Endothelial cell of umbilical vein (primary cell): ENCODE results near the gene IDH3A. TPM values are rescaled to one million over a fixed set of nuclear protein-coding genes. Genes with fewer than 3 reads are reported as not detected.

Source experiments
- BruUV-seq: library from RNA; stranded (reverse); fragments of 400-500 nt; replicated peaks from 2 replicates; lab custom pipeline; 2021; lab: Mats Ljungman, UMichigan
- CTCF ChIA-PET: fragments of 300-600, 350-600 bp; sonication (Branson Sonifier 250); formaldehyde crosslinking; loops from one replicate; lab custom pipeline; 2021; ENCODE audit warnings: antibody characterized with exemption, inconsistent platforms; lab: Charles Lee
- POLR2A ChIA-PET: fragments of 300-600, 350-600 bp; sonication (Branson Sonifier 250); formaldehyde crosslinking; loops from one replicate; lab custom pipeline; 2021; ENCODE audit warnings: antibody characterized with exemption, inconsistent platforms; lab: Charles Lee
- DNase-seq: peaks from one replicate; pipeline ENCODE4 v3.0.0-alpha.2; 2011; ENCODE audit warnings: low read depth, low spot score
- FAIRE-seq: peaks from 2 replicates; lab custom pipeline; 2011; peaks lifted over from hg19 to GRCh38; lab: Jason Lieb, UNC
- H2AFZ ChIP-seq: 2 replicates; pipeline ENCODE4 v1.6.0; 2012; ENCODE audit warnings: low read depth, low read length, control low read depth, inconsistent platforms
- H3K27ac ChIP-seq: 2 replicates; pipeline ENCODE4 v1.5.1; 2011; ENCODE audit warnings: low read depth, mild to moderate bottlenecking, control low read depth, low read length, moderate library complexity; ENCODE audit not compliant: insufficient read depth
- H3K27me3 ChIP-seq, 2 experiments: 2 replicates each; pipeline versions ENCODE4 v1.6.0 to v1.6.1; 2011; ENCODE audit warnings: low read length in 2 of 2, mixed read lengths in 1 of 2; ENCODE audit not compliant: control insufficient read depth in 2 of 2, insufficient read depth in 2 of 2
- H3K36me3 ChIP-seq, 2 experiments: 2 replicates in 1 of 2; 3 replicates in 1 of 2; pipeline ENCODE4 v1.5.1; 2011; ENCODE audit warnings: low read length in 2 of 2, mild to moderate bottlenecking in 1 of 2, moderate library complexity in 1 of 2; ENCODE audit not compliant: control insufficient read depth in 2 of 2, insufficient read depth in 2 of 2; ENCODE audit errors: extremely low read depth in 1 of 2
- H3K4me1 ChIP-seq: 3 replicates; pipeline ENCODE4 v1.5.1; 2011; ENCODE audit warnings: mild to moderate bottlenecking, low read length; ENCODE audit not compliant: control insufficient read depth, insufficient read depth; ENCODE audit errors: extremely low read depth
- H3K4me2 ChIP-seq: 2 replicates; pipeline ENCODE4 v1.6.1; 2011; ENCODE audit warnings: low read length, control low read depth, mixed read lengths; ENCODE audit not compliant: insufficient read depth
- H3K4me3 ChIP-seq, 3 experiments: fragments of 200-600 bp in 1 of 3; sonication (generic), shearing (Covaris generic) in 1 of 3; replicated peaks in 1 of 3; 2 replicates each; pipeline ENCODE4 v1.5.1; 2011 to 2016; ENCODE audit warnings: control low read depth in 3 of 3, low read length in 3 of 3, mild to moderate bottlenecking in 2 of 3, inconsistent platforms in 1 of 3, low read depth in 1 of 3, moderate library complexity in 1 of 3; ENCODE audit not compliant: insufficient read depth in 1 of 3
- H3K79me2 ChIP-seq: 2 replicates; pipeline ENCODE4 v1.6.0; 2012; ENCODE audit warnings: low read length, inconsistent platforms; ENCODE audit not compliant: control insufficient read depth, insufficient read depth
- H3K9ac ChIP-seq: replicated peaks from 2 replicates; pipeline ENCODE3; 2011; ENCODE audit warnings: low read length, control low read depth; ENCODE audit not compliant: insufficient read depth; ENCODE audit errors: extremely low read depth
- H3K9me1 ChIP-seq: replicated peaks from 3 replicates; pipeline ENCODE4 v1.6.0; 2011; ENCODE audit warnings: mild to moderate bottlenecking, low read length; ENCODE audit not compliant: control insufficient read depth, insufficient read depth; ENCODE audit errors: extremely low read depth
- H3K9me3 ChIP-seq: replicated peaks from 2 replicates; pipeline ENCODE4 v1.5.1; 2012; ENCODE audit warnings: low read length, inconsistent platforms; ENCODE audit not compliant: control insufficient read depth, insufficient read depth
- H4K20me1 ChIP-seq: replicated peaks from 2 replicates; pipeline ENCODE3; 2011; ENCODE audit warnings: mild to moderate bottlenecking, low read length; ENCODE audit not compliant: control insufficient read depth, insufficient read depth; ENCODE audit errors: extremely low read depth
- EZH2 ChIP-seq: IDR thresholded peaks from 2 replicates; pipeline ENCODE4 v1.6.1; 2012; ENCODE audit warnings: borderline replicate concordance, low read depth, mild to moderate bottlenecking, moderate library complexity, low read length, inconsistent platforms; ENCODE audit not compliant: severe bottlenecking
- FOS ChIP-seq: IDR thresholded peaks from 2 replicates; pipeline ENCODE4 v1.6.1; 2011; ENCODE audit warnings: mild to moderate bottlenecking, low read length, moderate library complexity, borderline replicate concordance; ENCODE audit not compliant: insufficient read depth
- GATA2 ChIP-seq: IDR thresholded peaks from 2 replicates; pipeline ENCODE4 v1.7.0; 2011; ENCODE audit warnings: low read depth, mild to moderate bottlenecking, moderate library complexity, mixed read lengths, low read length; ENCODE audit not compliant: insufficient read length, insufficient read depth
- JUN ChIP-seq: IDR thresholded peaks from 2 replicates; pipeline ENCODE4 v1.6.1; 2011; ENCODE audit warnings: borderline replicate concordance, low read depth; ENCODE audit not compliant: insufficient read length, insufficient read depth
- MYC ChIP-seq: IDR thresholded peaks from one replicate; pipeline ENCODE4 v1.6.1; 2011; ENCODE audit warnings: mild to moderate bottlenecking, low read depth, low read length
- POLR2A ChIP-seq: IDR thresholded peaks from 2 replicates; pipeline ENCODE4 v1.6.1; 2012; ENCODE audit warnings: low read depth, mild to moderate bottlenecking, control low read depth, low read length
- POLR2AphosphoS5 ChIP-seq: IDR thresholded peaks from 2 replicates; pipeline ENCODE4 v1.6.1; 2012; ENCODE audit warnings: low read depth, mild to moderate bottlenecking, control low read depth, low read length, moderate library complexity; ENCODE audit not compliant: insufficient read depth
- dilution Hi-C: fragments of 300-500 bp; cut with MboI; formaldehyde crosslinking; loops from one replicate; pipeline ENCODE4 v1.15.0; 2019; ENCODE audit warnings: low sequenced_read_pairs; ENCODE audit not compliant: extremely low pct_ligation_motif_present
- intact Hi-C: fragments of 100-400 bp; cut with micrococcal nuclease; formaldehyde crosslinking; loops from one replicate; pipeline ENCODE4 v1.10.0; 2022
- polyA plus RNA-seq, 4 experiments: library from polyadenylated mRNA; depleted of rRNA in 3 of 4; stranded (reverse) in 3 of 4; unstranded in 1 of 4; fragments of >200 nt; gene quantifications; 2 replicates each; pipeline versions ENCODE4 v1.2.1 to v1.2.3, GENCODE V29; 2011 to 2012; ENCODE audit warnings: missing spikeins in 1 of 4
- total RNA-seq: library from RNA; stranded (reverse); gene quantifications from 2 replicates; pipeline ENCODE4 v1.2.3, GENCODE V29; 2021
- TF ChIP-seq, protein P1 (sequence below): IDR thresholded peaks from 2 replicates; pipeline ENCODE4 v1.6.1; 2011; ENCODE audit not compliant: insufficient read depth, insufficient read length
- TF ChIP-seq, protein P2 (sequence below), 2 donors: IDR thresholded peaks; 1 replicate in 1 of 2; 2 replicates in 1 of 2; pipeline ENCODE4 v1.5.1; 2011; ENCODE audit warnings: low read length in 2 of 2, mild to moderate bottlenecking in 2 of 2, moderate library complexity in 2 of 2, control low read depth in 1 of 2, inconsistent platforms in 1 of 2, low read depth in 1 of 2; ENCODE audit not compliant: insufficient read depth in 1 of 2; ENCODE audit errors: extremely low read depth in 1 of 2

The IDH3A gene
- total and polyA plus RNA-seq, 2 donors (not counting 3 experiments of a cell fraction or from before 2014, with no cell fraction given), result 35.5 to 63.9 TPM

DNA sequence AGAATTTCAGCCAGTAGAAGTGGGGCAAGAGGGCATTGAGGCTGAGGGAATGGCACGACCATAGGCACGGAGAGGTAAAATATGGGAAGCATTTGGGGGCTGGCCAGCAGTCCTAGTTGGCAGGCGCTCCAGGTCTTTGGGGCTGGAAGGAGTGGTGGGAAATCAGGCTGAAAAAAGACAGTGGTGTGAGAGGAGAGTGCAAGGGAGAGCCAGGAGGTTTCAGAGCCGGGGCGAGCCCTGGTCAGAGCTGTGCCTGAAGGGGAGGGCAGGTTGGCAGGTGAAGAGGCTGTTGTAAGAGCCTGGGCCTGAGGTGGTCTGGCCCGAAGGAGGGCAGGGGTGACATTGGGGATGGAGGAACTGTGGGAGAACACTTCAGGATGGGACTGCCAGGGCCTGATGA is 1.6 kb upstream of the IDH3A start:
- TF ChIP-seq FOS (no peak), POLR2AphosphoS5 (no peak), GATA2 (no peak), POLR2A (no peak), MYC (no peak)
- TF ChIP-seq, protein P1, sequence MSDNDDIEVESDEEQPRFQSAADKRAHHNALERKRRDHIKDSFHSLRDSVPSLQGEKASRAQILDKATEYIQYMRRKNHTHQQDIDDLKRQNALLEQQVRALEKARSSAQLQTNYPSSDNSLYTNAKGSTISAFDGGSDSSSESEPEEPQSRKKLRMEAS, result no peak
- intact Hi-C loops, result no loop called here
- FAIRE-seq (no peak), DNase-seq (no peak)
- Histone ChIP-seq H2AFZ (no peak overlapping the region), H3K79me2 (peaks cover 16% of the 10 kb centered on the region), H3K4me3 (no peak overlapping the region), H3K4me2 (no peak overlapping the region), H3K36me3 (no peaks in the 10 kb centered on the region), H3K9ac (no peak overlapping the region), H3K9me1 (no peaks in the 10 kb centered on the region), H4K20me1 (no peaks in the 10 kb centered on the region), H3K27ac (no peak overlapping the region), H3K9me3 (no peaks in the 10 kb centered on the region), H3K4me1 (peaks cover 11% of the 10 kb centered on the region), H3K27me3 (no peaks in the 10 kb centered on the region)
- BruUV-seq, result no TSS peak
- dilution Hi-C loops, result no loop called here
- CTCF ChIA-PET, result no interaction called here
- POLR2A ChIA-PET, result no interaction called here

DNA sequence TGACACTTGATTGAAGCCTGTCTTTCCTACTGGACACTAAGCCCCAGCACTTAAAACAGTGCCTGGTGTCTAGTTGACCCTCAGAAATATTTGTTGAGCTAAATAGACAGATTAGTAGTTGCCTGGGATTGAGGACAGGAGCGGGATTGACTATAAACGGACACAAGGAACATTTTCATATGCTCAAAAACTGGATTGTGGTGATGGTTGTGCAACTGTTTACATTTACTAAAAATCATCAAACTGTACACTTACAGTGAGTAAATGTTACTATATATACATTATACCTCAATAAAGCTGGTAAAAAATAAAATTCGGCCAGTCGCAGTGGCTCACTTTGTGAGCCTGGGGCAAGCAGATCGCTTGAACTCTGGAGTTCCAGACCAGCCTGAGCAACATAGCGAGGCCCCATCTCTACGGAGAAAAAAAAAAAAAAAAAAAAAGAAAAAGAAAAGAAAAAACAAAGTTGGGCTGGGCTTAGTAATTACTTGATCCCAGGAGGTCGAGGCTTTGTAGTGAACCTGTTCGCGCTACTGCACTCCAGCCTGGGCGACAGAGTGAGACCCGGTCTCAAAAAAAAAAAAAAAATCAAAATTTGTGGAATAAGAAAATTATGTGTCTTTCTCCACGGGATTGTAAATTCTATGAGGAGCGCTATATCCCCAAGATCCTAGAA is 632 bp upstream of the IDH3A start:
- no peak for FAIRE-seq
- H3K4me2 ChIP-seq, result peak overlapping the region; percentile 100
- peak overlapping the region; percentile 81 for H3K27ac ChIP-seq
- CTCF ChIA-PET, result interaction anchor here (1.4 to 3.5 kb wide), 6 partner anchors 9 to 47 kb away, joined by 3 to 26 read pairs (median 8); partner anchors contain the start of gene CIB2
- no peak for DNase-seq
- H3K36me3 ChIP-seq, result no peaks in the 10 kb centered on the region
- H3K9me1 ChIP-seq, result no peaks in the 10 kb centered on the region
- POLR2A ChIA-PET, result interaction anchor here (0.6 kb wide), 1 partner anchor 151 kb away, joined by 3 read pairs; the partner anchor contains the start of gene SKIC8
- no peaks in the 10 kb centered on the region for H3K27me3 ChIP-seq
- intact Hi-C loops, result loop anchor here (1.0 kb wide), 3 partner anchors 17 to 290 kb away; partner anchors contain the start of genes CIB2, IREB2 and SKIC8
- TF ChIP-seq JUN, result no peak
- TF ChIP-seq FOS, result no peak
- TF ChIP-seq EZH2, result no peak
- no peak for TF ChIP-seq POLR2AphosphoS5
- TF ChIP-seq GATA2, result no peak
- TF ChIP-seq, protein P2, sequence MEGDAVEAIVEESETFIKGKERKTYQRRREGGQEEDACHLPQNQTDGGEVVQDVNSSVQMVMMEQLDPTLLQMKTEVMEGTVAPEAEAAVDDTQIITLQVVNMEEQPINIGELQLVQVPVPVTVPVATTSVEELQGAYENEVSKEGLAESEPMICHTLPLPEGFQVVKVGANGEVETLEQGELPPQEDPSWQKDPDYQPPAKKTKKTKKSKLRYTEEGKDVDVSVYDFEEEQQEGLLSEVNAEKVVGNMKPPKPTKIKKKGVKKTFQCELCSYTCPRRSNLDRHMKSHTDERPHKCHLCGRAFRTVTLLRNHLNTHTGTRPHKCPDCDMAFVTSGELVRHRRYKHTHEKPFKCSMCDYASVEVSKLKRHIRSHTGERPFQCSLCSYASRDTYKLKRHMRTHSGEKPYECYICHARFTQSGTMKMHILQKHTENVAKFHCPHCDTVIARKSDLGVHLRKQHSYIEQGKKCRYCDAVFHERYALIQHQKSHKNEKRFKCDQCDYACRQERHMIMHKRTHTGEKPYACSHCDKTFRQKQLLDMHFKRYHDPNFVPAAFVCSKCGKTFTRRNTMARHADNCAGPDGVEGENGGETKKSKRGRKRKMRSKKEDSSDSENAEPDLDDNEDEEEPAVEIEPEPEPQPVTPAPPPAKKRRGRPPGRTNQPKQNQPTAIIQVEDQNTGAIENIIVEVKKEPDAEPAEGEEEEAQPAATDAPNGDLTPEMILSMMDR (IDR thresholded peaks at IDR 0.05; ENCODE audit: extremely low read depth in 1 of 2, insufficient read depth in 1 of 2, low read depth in 1 of 2, low read length in 2 of 2), result no peak
- TF ChIP-seq, protein P1, result no peak
- no peak for TF ChIP-seq POLR2A
- TF ChIP-seq MYC, result no peak
- peak overlapping the region; percentile 54 to 94 (median 71) for H3K4me3 ChIP-seq
- H2AFZ ChIP-seq, result peak overlapping the region; percentile 90
- H3K9ac ChIP-seq, result peak overlapping the region; percentile 91
- peaks cover 11% of the 10 kb centered on the region for H3K4me1 ChIP-seq
- TSS peak; percentile 86 for BruUV-seq
- no peaks in the 10 kb centered on the region for H4K20me1 ChIP-seq
- H3K9me3 ChIP-seq, result no peaks in the 10 kb centered on the region
- peaks cover 21% of the 10 kb centered on the region for H3K79me2 ChIP-seq
- dilution Hi-C loops, result no loop called here
